ENCODE results near the gene ACTN1.

The ACTN1 gene

DNA sequence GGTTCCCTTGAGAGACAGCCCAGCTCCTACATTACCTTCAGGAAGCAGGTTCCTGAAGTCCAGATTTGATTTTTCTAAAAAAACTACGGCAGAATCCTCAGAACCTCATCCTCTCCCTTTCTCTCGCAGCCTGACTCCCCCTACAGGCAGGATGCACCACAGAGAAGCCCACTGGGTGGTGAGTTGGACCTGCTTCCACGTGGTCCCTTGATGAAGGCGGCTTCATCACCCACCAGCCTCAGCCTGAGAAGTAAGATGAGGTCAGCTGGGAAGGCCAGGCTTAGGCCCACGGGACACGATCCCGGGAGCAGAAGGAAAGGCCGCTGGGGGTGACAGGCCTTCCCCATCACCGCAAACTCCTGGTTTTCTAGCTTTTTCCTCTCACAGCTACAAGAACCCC is 83.0 kb downstream of the ACTN1 start:
- DNase-seq (ENCODE audit: insufficient read length, low spot score) (no peak), FAIRE-seq (no peak)
- TF ChIP-seq, protein P1, sequence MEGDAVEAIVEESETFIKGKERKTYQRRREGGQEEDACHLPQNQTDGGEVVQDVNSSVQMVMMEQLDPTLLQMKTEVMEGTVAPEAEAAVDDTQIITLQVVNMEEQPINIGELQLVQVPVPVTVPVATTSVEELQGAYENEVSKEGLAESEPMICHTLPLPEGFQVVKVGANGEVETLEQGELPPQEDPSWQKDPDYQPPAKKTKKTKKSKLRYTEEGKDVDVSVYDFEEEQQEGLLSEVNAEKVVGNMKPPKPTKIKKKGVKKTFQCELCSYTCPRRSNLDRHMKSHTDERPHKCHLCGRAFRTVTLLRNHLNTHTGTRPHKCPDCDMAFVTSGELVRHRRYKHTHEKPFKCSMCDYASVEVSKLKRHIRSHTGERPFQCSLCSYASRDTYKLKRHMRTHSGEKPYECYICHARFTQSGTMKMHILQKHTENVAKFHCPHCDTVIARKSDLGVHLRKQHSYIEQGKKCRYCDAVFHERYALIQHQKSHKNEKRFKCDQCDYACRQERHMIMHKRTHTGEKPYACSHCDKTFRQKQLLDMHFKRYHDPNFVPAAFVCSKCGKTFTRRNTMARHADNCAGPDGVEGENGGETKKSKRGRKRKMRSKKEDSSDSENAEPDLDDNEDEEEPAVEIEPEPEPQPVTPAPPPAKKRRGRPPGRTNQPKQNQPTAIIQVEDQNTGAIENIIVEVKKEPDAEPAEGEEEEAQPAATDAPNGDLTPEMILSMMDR (IDR thresholded peaks at IDR 0.05; ENCODE audit: insufficient read depth, missing control alignments), result peak; percentile 5

DNA sequence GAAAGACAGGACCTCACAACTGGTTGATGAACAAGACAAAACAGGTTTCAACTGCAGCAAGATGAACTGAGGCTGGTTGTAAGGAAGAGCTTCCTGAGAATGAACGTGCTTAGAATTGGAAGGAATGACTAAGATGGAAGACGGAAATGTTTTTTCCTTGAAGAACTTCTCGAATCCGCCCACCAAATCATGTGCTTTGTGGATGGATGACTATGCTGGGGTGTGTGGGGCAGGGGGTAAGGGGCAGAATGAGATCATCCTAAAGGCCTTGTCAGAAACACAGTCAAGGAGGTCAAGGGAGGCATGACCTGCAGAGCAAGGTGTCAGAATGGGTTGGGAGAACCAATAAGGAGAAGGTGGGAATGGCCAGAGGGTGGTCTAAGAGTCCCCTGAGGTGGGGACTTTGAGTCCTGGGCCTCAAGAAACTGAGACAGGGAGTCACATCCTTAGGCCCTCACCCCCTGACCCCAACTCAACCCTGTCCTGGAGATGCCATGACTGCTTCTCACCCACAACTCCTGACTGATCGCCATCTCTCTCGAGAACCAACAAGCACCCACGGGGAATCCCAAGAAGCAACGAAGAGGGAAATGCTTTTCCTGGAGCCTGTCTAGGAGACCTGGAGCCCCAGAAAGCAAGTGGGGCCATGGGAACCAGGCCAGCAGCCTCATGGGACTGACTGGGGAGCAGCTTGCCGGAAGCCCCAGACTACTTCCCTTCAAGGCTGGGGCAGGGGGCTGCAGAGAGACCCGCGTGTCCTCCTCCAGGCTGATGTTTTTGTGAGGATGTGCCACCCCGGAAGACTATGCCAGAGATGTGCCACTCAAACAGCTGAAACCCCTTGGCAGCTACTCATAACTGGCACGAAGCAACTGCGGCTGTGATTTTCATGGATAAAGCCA is 84.0 kb downstream of the ACTN1 start:
- DNase-seq (ENCODE audit: insufficient read length, low spot score) (no peak), FAIRE-seq (no peak)
- TF ChIP-seq, protein P1 (IDR thresholded peaks at IDR 0.05; ENCODE audit: insufficient read depth, missing control alignments), result no peak

DNA sequence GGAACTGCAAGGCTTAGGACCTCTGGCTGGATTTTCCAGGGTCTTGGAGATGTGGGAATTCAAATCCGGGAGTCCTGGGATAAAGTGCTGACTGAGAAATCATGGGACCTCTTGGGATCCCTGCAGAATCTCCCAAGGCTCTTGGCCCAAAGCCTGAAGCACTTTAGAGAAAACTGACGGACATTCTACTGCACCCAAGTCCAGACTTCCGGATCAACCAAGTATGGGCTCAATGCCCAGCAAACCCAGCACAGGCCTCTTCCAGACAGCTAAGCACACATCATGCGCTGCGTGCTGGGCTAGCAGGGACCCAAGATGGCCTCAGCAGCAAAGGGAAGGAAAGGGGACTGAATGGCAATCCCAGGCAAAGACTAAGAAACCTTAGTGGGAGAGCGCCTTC is 85.0 kb downstream of the ACTN1 start:
- TF ChIP-seq, protein P1 (IDR thresholded peaks at IDR 0.05; ENCODE audit: insufficient read depth, missing control alignments), result no peak
- no peak for FAIRE-seq

DNA sequence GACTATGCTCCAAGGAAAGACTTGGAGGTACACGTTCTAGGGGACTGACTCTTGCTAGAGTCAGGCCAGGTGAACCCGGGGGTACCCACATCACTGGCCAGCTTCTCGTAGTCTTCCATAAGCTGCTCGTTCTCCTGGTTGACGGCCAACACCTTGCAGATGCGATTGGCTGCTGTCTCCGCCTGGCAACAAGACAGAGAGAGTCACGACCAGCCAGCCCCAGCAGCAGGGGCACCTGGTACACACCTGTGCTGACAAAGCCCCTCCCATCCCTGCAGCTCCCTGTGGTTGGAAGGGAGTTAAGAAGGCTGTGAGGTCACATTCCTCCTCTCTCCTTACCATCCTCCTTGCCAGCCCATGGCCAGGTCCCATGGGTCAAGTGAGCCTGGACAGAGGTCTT is 85.5 kb downstream of the ACTN1 start:
- no peak for DNase-seq (ENCODE audit: insufficient read length, low spot score)
- FAIRE-seq, result no peak
- TF ChIP-seq, protein P1 (IDR thresholded peaks at IDR 0.05; ENCODE audit: insufficient read depth, missing control alignments), result no peak

More for the DNA sequence above, 85.0 kb downstream of the ACTN1 start:
- no peak for DNase-seq (ENCODE audit: insufficient read length, low spot score)

DNA sequence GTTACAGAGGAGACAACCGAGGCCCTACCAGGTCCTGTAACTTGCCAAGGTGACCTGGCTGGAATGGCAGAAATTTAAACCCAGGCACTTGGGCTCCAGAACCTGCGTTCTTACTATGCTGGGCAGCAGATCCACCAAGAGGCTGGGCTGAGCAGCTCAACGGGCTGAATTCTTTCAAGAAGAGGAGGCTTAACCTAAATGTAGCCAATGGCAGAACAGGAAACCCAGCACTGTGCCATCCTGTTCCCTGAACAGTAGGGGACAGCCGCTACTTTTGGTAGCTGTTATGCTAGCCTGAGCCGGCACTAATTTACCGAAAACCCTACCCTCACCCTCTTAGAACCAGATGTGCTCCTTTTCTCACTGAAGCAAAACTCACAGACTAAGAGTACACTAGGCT is 86.1 kb downstream of the ACTN1 start:
- DNase-seq (ENCODE audit: insufficient read length, low spot score) (no peak), FAIRE-seq (no peak)
- TF ChIP-seq, protein P1 (IDR thresholded peaks at IDR 0.05; ENCODE audit: insufficient read depth, missing control alignments), result no peak

DNA sequence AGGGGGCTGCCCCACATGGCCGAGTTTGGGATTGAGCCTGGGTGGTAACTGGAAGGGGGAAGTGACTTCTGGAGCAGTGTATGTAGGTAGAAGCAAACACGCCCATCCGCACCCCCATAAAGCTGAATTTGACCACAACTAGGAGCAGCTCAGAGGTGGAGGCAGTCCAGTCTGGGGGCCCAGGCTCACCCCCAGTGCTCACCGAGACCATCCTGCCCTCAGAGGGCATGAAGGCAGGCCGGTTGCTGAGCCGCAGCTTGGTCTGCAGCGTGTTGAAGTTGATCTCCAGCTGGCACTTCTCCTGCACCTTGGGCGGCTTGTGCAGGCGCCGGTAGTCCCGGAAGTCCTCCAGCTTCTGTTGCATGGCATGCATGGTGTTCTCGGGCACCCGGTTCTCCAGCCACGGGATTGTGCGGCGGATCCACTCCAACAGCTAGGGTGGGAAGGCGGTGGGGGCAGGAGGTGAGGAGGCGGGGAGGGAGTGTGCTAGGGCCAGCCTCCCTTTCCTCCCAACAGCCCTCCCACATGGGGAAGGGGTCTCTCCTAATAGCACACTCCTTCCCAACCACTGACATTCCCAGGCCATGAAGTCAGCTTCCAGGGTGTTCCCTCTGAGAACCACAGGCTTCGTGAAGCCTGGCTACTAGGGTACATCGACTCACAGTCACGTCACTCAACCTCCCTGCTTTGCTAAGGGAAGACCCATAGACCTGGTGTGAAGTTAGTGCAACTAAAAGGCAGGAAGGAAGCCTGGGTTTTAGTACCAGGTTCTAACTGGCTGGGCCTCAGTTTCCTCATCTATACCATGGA is 87.0 kb downstream of the ACTN1 start:
- no peak for FAIRE-seq
- DNase-seq (ENCODE audit: insufficient read length, low spot score), result no peak
- TF ChIP-seq, protein P1 (IDR thresholded peaks at IDR 0.05; ENCODE audit: insufficient read depth, missing control alignments), result no peak

Measured in D721Med (cell line).